Panc1 (cell line): Measurements from ENCODE around the gene CACNA1A. TPM values are rescaled to one million over a fixed set of nuclear protein-coding genes. Genes with fewer than 3 reads are reported as not detected.

Experiments
- ATAC-seq: fragments of 200-7000 bp; cut with Tn5 transposase; 2 replicates; pipeline ENCODE4 v1.9.1; 2020; ENCODE audit warnings: mild to moderate bottlenecking, moderate library complexity
- BruUV-seq: library from RNA; stranded (reverse); fragments of 400-500 nt; replicated peaks from 2 replicates; lab custom pipeline; 2021; lab: Mats Ljungman, UMichigan
- CTCF ChIA-PET: fragments of 300-600 bp; sonication (Branson Sonifier 250); formaldehyde crosslinking; loops from one replicate; lab custom pipeline; 2022; ENCODE audit warnings: antibody characterized with exemption; lab: Charles Lee
- POLR2A ChIA-PET: fragments of 300-600 bp; sonication (Branson Sonifier 250); formaldehyde crosslinking; loops from one replicate; lab custom pipeline; 2022; ENCODE audit warnings: antibody characterized with exemption; lab: Charles Lee
- DNase-seq: peaks from one replicate; pipeline ENCODE4 v3.0.0-alpha.2; 2010; ENCODE audit warnings: low read depth, low spot score
- H3K27ac ChIP-seq: 2 replicates; pipeline ENCODE4 v1.5.1; 2011; ENCODE audit warnings: mild to moderate bottlenecking, low read length, inconsistent platforms
- H3K27me3 ChIP-seq: fragments of 200-500 bp; sonication (Bioruptor generic); 2 replicates; pipeline ENCODE4 v1.6.0; 2014; ENCODE audit warnings: low read length, inconsistent platforms; ENCODE audit not compliant: control insufficient read depth, insufficient read depth
- H3K36me3 ChIP-seq: fragments of 200-500 bp; sonication (Bioruptor generic); 2 replicates; pipeline ENCODE4 v1.5.1; 2014; ENCODE audit warnings: inconsistent platforms, mild to moderate bottlenecking, low read length, moderate library complexity; ENCODE audit not compliant: control insufficient read depth, insufficient read depth
- H3K4me1 ChIP-seq: 2 replicates; pipeline ENCODE4 v1.5.1; 2011; ENCODE audit warnings: inconsistent platforms, mild to moderate bottlenecking, low read length, moderate library complexity; ENCODE audit not compliant: control insufficient read depth, insufficient read depth
- H3K4me3 ChIP-seq, 2 experiments: 2 replicates each; pipeline ENCODE4 v1.5.1; 2011 to 2012; ENCODE audit warnings: low read depth in 2 of 2, low read length in 2 of 2, mild to moderate bottlenecking in 2 of 2, inconsistent platforms in 1 of 2, moderate library complexity in 1 of 2
- H3K9me3 ChIP-seq: fragments of 200-500 bp; sonication (Bioruptor generic); 2 replicates; pipeline ENCODE4 v1.5.1; 2014; ENCODE audit warnings: low read depth, mild to moderate bottlenecking, inconsistent platforms, low read length, moderate library complexity; ENCODE audit not compliant: control insufficient read depth, insufficient read depth
- CTCF ChIP-seq: fragments of 450-650 bp; IDR thresholded peaks from 2 replicates; pipeline ENCODE4 v1.5.1; 2017; ENCODE audit warnings: mild to moderate bottlenecking
- POLR2AphosphoS5 ChIP-seq: IDR thresholded peaks from 2 replicates; pipeline ENCODE4 v1.6.1; 2012; ENCODE audit warnings: mild to moderate bottlenecking, low read depth, low read length, moderate library complexity
- REST ChIP-seq, 2 experiments: IDR thresholded peaks; 2 replicates each; pipeline ENCODE4 v1.6.1; 2011 to 2012; ENCODE audit warnings: low read depth in 2 of 2, control low read depth in 1 of 2, low read length in 1 of 2, mild to moderate bottlenecking in 1 of 2, moderate library complexity in 1 of 2; ENCODE audit not compliant: insufficient read depth in 1 of 2
- SIN3A ChIP-seq: IDR thresholded peaks from 2 replicates; pipeline ENCODE4 v1.6.1; 2012; ENCODE audit warnings: low read depth, mild to moderate bottlenecking, low read length, moderate library complexity, borderline replicate concordance; ENCODE audit not compliant: insufficient read depth
- TCF7L2 ChIP-seq: IDR thresholded peaks from 2 replicates; pipeline ENCODE4 v1.6.1; 2011; ENCODE audit warnings: mild to moderate bottlenecking, low read depth, low read length, inconsistent platforms
- in situ Hi-C: cut with HindIII; loops from 2 replicates; pipeline ENCODE4 v1.10.0; 2016; ENCODE audit warnings: low sequenced_read_pairs, low pct_unique_long_range_greater_than_20kb
- intact Hi-C: fragments of 100-400 bp; cut with micrococcal nuclease; formaldehyde crosslinking; loops from one replicate; pipeline ENCODE4 v1.10.0; 2022; ENCODE audit not compliant: unreplicated experiment
- total RNA-seq: library from RNA; stranded (reverse); gene quantifications from one replicate; pipeline ENCODE4 v1.2.1, GENCODE V29; 2021; ENCODE audit not compliant: unreplicated experiment

CACNA1A gene
- total RNA-seq, 1 experiment from 2014 or later: 0.51 TPM

GRCh38 chr19:13330285-13330684, 176.0 kb downstream of the CACNA1A start:
- ATAC-seq (no peak), DNase-seq (no peak)
- Histone ChIP-seq H3K4me1 (no peaks in the 10 kb centered on the region), H3K27me3 (no peaks in the 10 kb centered on the region), H3K27ac (no peak overlapping the region), H3K36me3 (peaks cover under 1% of the 10 kb centered on the region; the same call in 1 of the 2 replicates), H3K9me3 (no peaks in the 10 kb centered on the region), H3K4me3 (no peak overlapping the region)
- ChIA-PET CTCF (no interaction called here), POLR2A (no interaction called here)
- no TSS peak for BruUV-seq
- intact Hi-C loops (no loop called here), in situ Hi-C loops (no loop called here)
- TF ChIP-seq CTCF (no peak), TCF7L2 (no peak), REST (IDR thresholded peaks at IDR 0.05; ENCODE audit: insufficient read depth in 1 of 2, low read depth in 2 of 2, low read length in 1 of 2) (no peak), POLR2AphosphoS5 (no peak), SIN3A (no peak)

GRCh38 chr19:13329766-13330165, 176.5 kb downstream of the CACNA1A start:
- no peaks in the 10 kb centered on the region for H3K36me3 ChIP-seq
- no peak for TF ChIP-seq TCF7L2
- no peak for TF ChIP-seq SIN3A
- no peak for TF ChIP-seq REST (IDR thresholded peaks at IDR 0.05; ENCODE audit: insufficient read depth in 1 of 2, low read depth in 2 of 2, low read length in 1 of 2)
- no peak for TF ChIP-seq POLR2AphosphoS5
- TF ChIP-seq CTCF: no peak
- in situ Hi-C loops (no loop called here), intact Hi-C loops (no loop called here)
- ChIA-PET CTCF (no interaction called here), POLR2A (no interaction called here)
- H3K27ac ChIP-seq: no peak overlapping the region
- no peak for DNase-seq
- H3K9me3 ChIP-seq: no peaks in the 10 kb centered on the region
- no peaks in the 10 kb centered on the region for H3K27me3 ChIP-seq
- ATAC-seq: no peak
- BruUV-seq: no TSS peak
- no peak overlapping the region for H3K4me3 ChIP-seq
- H3K4me1 ChIP-seq: no peaks in the 10 kb centered on the region
